Measurements from ENCODE around the gene CXCL3. TPM values are rescaled to one million over a fixed set of nuclear protein-coding genes. Genes with fewer than 3 reads are reported as not detected.

The CXCL3 gene
- total RNA-seq, 1 donor from 2014 or later = not detected

- H3K4me3 Mint-ChIP-seq = no peak overlapping the region
- no peaks in the 10 kb centered on the region for H3K36me3 Mint-ChIP-seq (ENCODE audit: low read depth)
- no peak for TF ChIP-seq CTCF (IDR thresholded peaks at IDR 0.05)
- intact Hi-C loops (cut with micrococcal nuclease) = no loop called here
- DNase-seq = no peak
- ChIA-PET CTCF (no interaction called here), POLR2A (no interaction called here)
- ATAC-seq (ENCODE audit: low read depth) = no peak
- peaks cover 10% of the 10 kb centered on the region for H3K27me3 Mint-ChIP-seq
- no peak overlapping the region for H3K27ac Mint-ChIP-seq
- H3K9me3 Mint-ChIP-seq = peaks cover 4% of the 10 kb centered on the region
- no peaks in the 10 kb centered on the region for H3K4me1 Mint-ChIP-seq
Observed at GRCh38 chr4:74066232-74066631, 27.7 kb upstream of the CXCL3 start.

GRCh38 chr4:74065115-74065642, 26.7 kb upstream of the CXCL3 start:
- Mint-ChIP-seq H3K4me3 (no peak overlapping the region), H3K36me3 (ENCODE audit: low read depth) (no peaks in the 10 kb centered on the region), H3K27ac (no peak overlapping the region), H3K27me3 (peaks cover 6% of the 10 kb centered on the region), H3K9me3 (peaks cover 4% of the 10 kb centered on the region), H3K4me1 (no peaks in the 10 kb centered on the region)
- ATAC-seq (ENCODE audit: low read depth) (no peak), DNase-seq (no peak)
- ChIA-PET POLR2A (no interaction called here), CTCF (no interaction called here)
- TF ChIP-seq CTCF (IDR thresholded peaks at IDR 0.05) = no peak
- intact Hi-C loops (cut with micrococcal nuclease) = no loop called here

- CTCF ChIA-PET = no interaction called here
- ATAC-seq (ENCODE audit: low read depth) (no peak), DNase-seq (no peak)
- peaks cover 9% of the 10 kb centered on the region for H3K27me3 Mint-ChIP-seq
- TF ChIP-seq CTCF (IDR thresholded peaks at IDR 0.05) = no peak
- POLR2A ChIA-PET = no interaction called here
- H3K4me1 Mint-ChIP-seq = no peaks in the 10 kb centered on the region
- H3K4me3 Mint-ChIP-seq = no peak overlapping the region
- intact Hi-C loops (cut with micrococcal nuclease) = no loop called here
- H3K9me3 Mint-ChIP-seq = no peaks in the 10 kb centered on the region
- H3K27ac Mint-ChIP-seq = no peak overlapping the region
- H3K36me3 Mint-ChIP-seq (ENCODE audit: low read depth) = no peaks in the 10 kb centered on the region
Observed at GRCh38 chr4:74063859-74064258, 25.4 kb upstream of the CXCL3 start.

GRCh38 chr4:74062953-74063352, 24.5 kb upstream of the CXCL3 start:
- Mint-ChIP-seq H3K27ac (no peak overlapping the region), H3K36me3 (ENCODE audit: low read depth) (no peaks in the 10 kb centered on the region), H3K4me1 (no peaks in the 10 kb centered on the region), H3K4me3 (no peak overlapping the region), H3K27me3 (peaks cover 11% of the 10 kb centered on the region), H3K9me3 (no peaks in the 10 kb centered on the region)
- ChIA-PET CTCF (no interaction called here), POLR2A (no interaction called here)
- no peak for TF ChIP-seq CTCF (IDR thresholded peaks at IDR 0.05)
- ATAC-seq (ENCODE audit: low read depth) (no peak), DNase-seq (no peak)
- intact Hi-C loops (cut with micrococcal nuclease) = no loop called here

GRCh38 chr4:74061430-74061829, 22.9 kb upstream of the CXCL3 start:
- DNase-seq = no peak
- Mint-ChIP-seq H3K4me3 (no peak overlapping the region), H3K27me3 (peaks cover 9% of the 10 kb centered on the region), H3K27ac (no peak overlapping the region), H3K36me3 (ENCODE audit: low read depth) (no peaks in the 10 kb centered on the region), H3K9me3 (no peaks in the 10 kb centered on the region), H3K4me1 (no peaks in the 10 kb centered on the region)
- intact Hi-C loops (cut with micrococcal nuclease) = no loop called here
- CTCF ChIA-PET = no interaction called here
- POLR2A ChIA-PET = no interaction called here
- ATAC-seq (ENCODE audit: low read depth) = no peak
- no peak for TF ChIP-seq CTCF (IDR thresholded peaks at IDR 0.05)

Measured in activated B cell treated with CpG ODN at 0.5 μM for 24 hours (primary cell).